ENCODE results near the gene CD86.
"Not testable (repeated sequence)": the region's sequence is repeated elsewhere in the genome, so short reads cannot be mapped to it uniquely, and the experiment has no call there.

The CD86 gene

GRCh38 chr3:122107171-122107570, 52.0 kb downstream of the CD86 start:
- intact Hi-C loops (cut with DNase I) = no loop called here

GRCh38 chr3:122111974-122112373, 56.8 kb downstream of the CD86 start:
- no peak for DNase-seq
- intact Hi-C loops (cut with DNase I) = no loop called here

More at GRCh38 chr3:122107171-122107570, 52.0 kb downstream of the CD86 start:
- DNase-seq = no peak

GRCh38 chr3:122112754-122113153, 57.6 kb downstream of the CD86 start:
- DNase-seq = no peak
- intact Hi-C loops (cut with DNase I) = no loop called here

GRCh38 chr3:122123850-122124249, 68.7 kb downstream of the CD86 start:
- intact Hi-C loops (cut with DNase I) = no loop called here
- no peak for DNase-seq

- intact Hi-C loops (cut with DNase I) = no loop called here
- DNase-seq = no peak
Measured at GRCh38 chr3:122132949-122133540, 77.9 kb downstream of the CD86 start.

GRCh38 chr3:122146466-122146865, 91.3 kb downstream of the CD86 start:
- intact Hi-C loops (cut with DNase I) = no loop called here
- no peak for DNase-seq

- no peak for DNase-seq
- intact Hi-C loops (cut with DNase I) = no loop called here
Measured at GRCh38 chr3:122148941-122149627, 93.9 kb downstream of the CD86 start.

GRCh38 chr3:122151480-122151879, 96.3 kb downstream of the CD86 start:
- intact Hi-C loops (cut with DNase I) = no loop called here

GRCh38 chr3:122164983-122165382, 109.8 kb downstream of the CD86 start:
- DNase-seq; intact Hi-C loops (cut with DNase I): not testable (repeated sequence)

More at GRCh38 chr3:122151480-122151879, 96.3 kb downstream of the CD86 start:
- DNase-seq = no peak

- intact Hi-C loops (cut with DNase I) = no loop called here
- no peak for DNase-seq
Measured at GRCh38 chr3:122167630-122168029, 112.5 kb downstream of the CD86 start.

GRCh38 chr3:122168044-122168443, 112.9 kb downstream of the CD86 start:
- intact Hi-C loops (cut with DNase I) = no loop called here
- no peak for DNase-seq

- no peak for DNase-seq
- intact Hi-C loops (cut with DNase I) = no loop called here
Measured at GRCh38 chr3:122169911-122170310, 114.7 kb downstream of the CD86 start.

Data from head of caudate nucleus (tissue), 42 donors.